Small intestine (tissue), 7 donors: Measurements from ENCODE around the gene GYPA. TPM values are rescaled to one million over a fixed set of nuclear protein-coding genes. Genes with fewer than 3 reads are reported as not detected.
A peak's percentile ranks its signal among the peaks of the same experiment; 100 is the strongest.
"Not testable (repeated sequence)": the region's sequence is repeated elsewhere in the genome, so short reads cannot be mapped to it uniquely, and the experiment has no call there.

ENCODE experiments used
- DNase-seq, 2 donors: peaks; one replicate each; pipeline versions ENCODE4 v3.0.0 to v3.0.0-alpha.2; 2013
- FAIRE-seq: peaks from 2 replicates; lab custom pipeline; 2012; peaks lifted over from hg19 to GRCh38; lab: Jason Lieb, UNC
- H3K27ac ChIP-seq, 3 donors: one replicate each; pipeline ENCODE4 v1.5.1; 2013; ENCODE audit warnings: low read length in 2 of 3, mild to moderate bottlenecking in 2 of 3, control low read depth in 1 of 3, inconsistent platforms in 1 of 3, low read depth in 1 of 3, moderate library complexity in 1 of 3
- H3K27me3 ChIP-seq, 3 donors: one replicate each; pipeline ENCODE4 v1.6.1; 2013; ENCODE audit warnings: low read length in 3 of 3, inconsistent platforms in 1 of 3; ENCODE audit not compliant: control insufficient read depth in 3 of 3, insufficient read depth in 3 of 3
- H3K36me3 ChIP-seq, 3 donors: one replicate each; pipeline ENCODE4 v1.6.1; 2013; ENCODE audit warnings: low read length in 3 of 3, inconsistent platforms in 1 of 3, low read depth in 1 of 3, mild to moderate bottlenecking in 1 of 3, moderate library complexity in 1 of 3; ENCODE audit not compliant: control insufficient read depth in 3 of 3, insufficient read depth in 2 of 3
- H3K4me1 ChIP-seq, 3 donors: one replicate each; pipeline ENCODE4 v1.6.1; 2013; ENCODE audit warnings: low read length in 2 of 3, inconsistent platforms in 1 of 3, low read depth in 1 of 3, mild to moderate bottlenecking in 1 of 3, moderate library complexity in 1 of 3; ENCODE audit not compliant: control insufficient read depth in 3 of 3, insufficient read depth in 2 of 3
- H3K4me3 ChIP-seq, 3 donors: one replicate each; pipeline ENCODE4 v1.5.1; 2013; ENCODE audit warnings: low read length in 3 of 3, control low read depth in 1 of 3, inconsistent platforms in 1 of 3, low read depth in 1 of 3, mild to moderate bottlenecking in 1 of 3, moderate library complexity in 1 of 3
- H3K9me3 ChIP-seq, 2 donors: one replicate each; pipeline ENCODE4 v1.6.1; 2013; ENCODE audit warnings: low read depth in 1 of 2, low read length in 1 of 2; ENCODE audit not compliant: control insufficient read depth in 2 of 2, insufficient read depth in 1 of 2
- WGBS, 3 donors: extraction: QIAGEN DNeasy Blood & Tissue Kit; methylation state at CpG; one replicate each; pipeline ENCODE4 v1.1.7; 2013; 5-methylcytosine and 5-hydroxymethylcytosine counted together
- polyA plus RNA-seq, 4 donors: library from polyadenylated mRNA; stranded (reverse) in 3 of 4; unstranded in 1 of 4; fragments of 200-250 nt in 3 of 4; fragments of 120-200 nt in 1 of 4; gene quantifications; one replicate each; pipeline versions ENCODE4 v1.2.1 to v1.2.3, GENCODE V29; 2013
- donor health status: healthy with polysubstance abuse.
- donor health status: control.
- donor health status: control.
- donor health status: Bipolar disorder and iron deficiency.
- donor health status: healthy.

Gene GYPA
- polyA plus RNA-seq, 4 donors, result 0.40 TPM; not detected in 3

- H3K27me3 ChIP-seq, H3K4me1 ChIP-seq, FAIRE-seq, H3K36me3 ChIP-seq, DNase-seq, H3K4me3 ChIP-seq, H3K27ac ChIP-seq, H3K9me3 ChIP-seq: not testable (repeated sequence)
- 75 to 84% (median 78%) methylated on average over 2 of the region's 2 CpGs for WGBS, 3 donors
Observed at GRCh38 chr4:144139547-144139946, 971 bp downstream of the GYPA start.

- FAIRE-seq, result not testable (repeated sequence)
Observed at GRCh38 chr4:144138239-144138638, 2.3 kb downstream of the GYPA start.

DNA sequence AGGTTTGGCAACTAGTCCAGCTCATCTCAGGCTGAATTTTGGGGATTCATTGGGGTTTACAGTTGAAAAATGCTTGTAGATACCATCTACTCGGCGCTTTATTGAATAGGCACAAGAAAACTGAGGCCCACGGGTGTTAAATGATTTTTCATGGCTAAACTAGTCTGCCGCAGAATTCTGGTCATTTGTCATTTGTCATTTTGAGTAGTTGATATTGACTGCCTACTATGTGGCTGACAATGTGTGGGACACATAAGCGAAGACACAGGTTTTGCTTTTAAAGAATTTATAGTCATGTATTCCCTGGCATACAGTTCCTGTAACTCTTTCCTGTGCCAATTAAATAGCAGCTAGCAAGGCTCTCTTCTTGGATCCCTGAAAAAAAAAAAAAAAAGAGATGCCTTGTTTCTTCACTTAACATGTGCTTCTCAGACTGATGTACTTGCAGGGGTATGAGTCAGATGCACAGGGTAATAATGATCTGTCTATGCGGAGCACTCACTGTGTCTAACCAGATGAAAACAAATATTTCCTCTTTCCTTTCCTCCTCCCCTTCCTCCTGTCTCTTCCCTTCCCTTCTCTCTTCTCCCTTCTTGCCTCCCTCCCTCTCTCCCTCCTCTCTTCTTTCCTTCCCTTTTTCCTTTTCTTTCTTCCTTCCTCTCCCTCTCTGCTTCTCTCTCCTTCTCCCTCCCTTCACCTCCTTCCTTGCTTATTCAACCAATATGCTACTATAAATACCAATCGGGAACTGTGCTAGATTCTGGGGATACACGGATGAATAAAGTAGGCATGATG is 3.2 kb downstream of the GYPA start:
- H3K36me3 ChIP-seq, H3K9me3 ChIP-seq, H3K27me3 ChIP-seq, DNase-seq, FAIRE-seq, H3K4me3 ChIP-seq, H3K4me1 ChIP-seq, H3K27ac ChIP-seq: not testable (repeated sequence)
- WGBS, 3 donors, result 80 to 86% (median 83%) methylated on average over 8 of the region's 8 CpGs

More at GRCh38 chr4:144138239-144138638, 2.3 kb downstream of the GYPA start:
- H3K4me1 ChIP-seq, H3K9me3 ChIP-seq, DNase-seq, H3K4me3 ChIP-seq, H3K27me3 ChIP-seq, H3K36me3 ChIP-seq, H3K27ac ChIP-seq: not testable (repeated sequence)
- WGBS, 3 donors, result 84 to 92% (median 92%) methylated on average over 4 of the region's 4 CpGs

DNA sequence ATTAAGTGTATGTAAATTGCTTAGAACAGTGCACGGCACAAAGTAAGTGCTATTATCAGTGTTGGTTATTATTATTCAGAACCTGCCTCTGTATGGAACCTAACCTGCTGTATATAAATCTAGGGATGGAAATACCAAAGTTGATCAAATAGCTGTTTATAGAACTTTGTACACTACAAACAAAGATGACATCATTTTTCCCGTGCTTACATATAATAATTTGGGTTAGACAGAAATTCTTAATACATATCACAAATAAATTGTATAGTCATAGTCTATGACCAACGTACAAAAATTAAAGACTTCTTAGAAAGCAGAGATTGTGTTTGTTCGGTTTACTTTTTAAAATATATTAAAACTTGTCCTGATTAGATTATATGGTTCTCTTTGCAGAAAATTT is 4.3 kb downstream of the GYPA start:
- FAIRE-seq, result peak; percentile 39
- H3K4me3 ChIP-seq, H3K36me3 ChIP-seq, H3K4me1 ChIP-seq, H3K9me3 ChIP-seq, H3K27ac ChIP-seq, H3K27me3 ChIP-seq, DNase-seq: not testable (repeated sequence)
- 79 to 85% (median 79%) methylated on average over 4 of the region's 4 CpGs for WGBS, 3 donors

GRCh38 chr4:144130167-144130566 is 10.4 kb downstream of the GYPA start:
- 69 to 93% (median 81%) methylated on average over 1 of the region's 1 CpG for WGBS, 3 donors

DNA sequence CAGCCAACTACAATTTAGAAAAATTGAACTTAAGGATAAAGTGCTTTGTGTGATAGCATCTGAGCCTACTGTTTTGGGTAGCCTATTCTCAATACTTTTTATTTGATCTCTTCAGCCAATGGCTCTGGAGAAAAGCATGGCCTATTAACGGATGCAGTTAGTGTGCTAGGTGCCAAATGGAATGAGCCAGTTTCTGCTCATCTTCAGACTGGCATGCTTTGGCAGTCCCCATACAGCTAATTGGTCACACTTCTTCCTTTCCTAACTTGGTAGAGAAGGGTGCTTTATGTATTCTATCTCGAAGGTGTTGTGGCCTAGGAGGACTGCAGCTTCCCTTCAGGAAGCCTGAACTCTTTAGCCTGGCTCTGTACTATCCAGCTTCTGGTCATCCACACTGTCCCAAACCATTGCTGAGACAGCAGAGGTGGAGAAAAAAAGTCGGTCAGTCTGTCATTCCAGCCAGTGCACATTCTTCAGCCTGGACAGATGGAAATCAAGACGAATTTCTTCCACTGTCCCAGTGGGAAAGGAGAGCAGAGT is 11.1 kb downstream of the GYPA start:
- H3K27me3 ChIP-seq, H3K27ac ChIP-seq, FAIRE-seq, DNase-seq, H3K9me3 ChIP-seq, H3K4me3 ChIP-seq, H3K36me3 ChIP-seq, H3K4me1 ChIP-seq: not testable (repeated sequence)
- WGBS, 3 donors, result 64 to 79% (median 75%) methylated on average over 4 of the region's 4 CpGs

More at GRCh38 chr4:144130167-144130566, 10.4 kb downstream of the GYPA start:
- not testable (repeated sequence) for DNase-seq, FAIRE-seq, H3K9me3 ChIP-seq, H3K36me3 ChIP-seq, H3K27me3 ChIP-seq, H3K4me3 ChIP-seq, H3K27ac ChIP-seq, H3K4me1 ChIP-seq

DNA sequence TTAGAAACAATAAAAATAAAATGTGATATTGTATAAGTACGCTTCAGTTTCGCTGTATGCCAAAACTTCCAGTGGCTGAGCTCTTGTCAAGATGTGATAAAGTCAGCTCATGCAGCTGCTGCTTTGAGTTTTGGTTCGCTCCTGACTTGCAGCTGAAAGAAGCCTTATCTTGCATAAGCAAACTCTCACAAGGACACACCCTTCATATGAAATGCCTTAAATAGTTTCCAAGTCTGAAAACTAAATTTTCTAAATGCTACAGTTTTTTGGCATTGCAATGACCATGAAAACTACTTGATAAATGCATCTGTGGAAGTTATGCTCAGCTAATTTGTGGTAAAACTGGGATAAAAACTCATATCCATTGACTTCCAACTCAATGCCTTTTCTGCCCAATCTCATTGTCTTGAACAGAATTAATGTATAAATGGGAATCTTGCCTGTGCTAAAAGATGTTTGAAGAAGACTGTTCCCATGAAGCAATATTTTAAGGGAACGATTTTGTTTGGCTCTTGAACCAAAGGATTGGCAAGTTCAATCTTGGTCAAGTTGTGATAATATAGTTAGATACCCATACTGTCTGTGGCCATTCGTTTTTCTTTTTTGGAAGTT is 11.7 kb downstream of the GYPA start:
- not testable (repeated sequence) for H3K9me3 ChIP-seq, H3K4me3 ChIP-seq, DNase-seq, FAIRE-seq, H3K4me1 ChIP-seq, H3K27ac ChIP-seq, H3K27me3 ChIP-seq, H3K36me3 ChIP-seq
- 50 to 61% (median 54%) methylated on average over 5 of the region's 5 CpGs for WGBS, 3 donors

DNA sequence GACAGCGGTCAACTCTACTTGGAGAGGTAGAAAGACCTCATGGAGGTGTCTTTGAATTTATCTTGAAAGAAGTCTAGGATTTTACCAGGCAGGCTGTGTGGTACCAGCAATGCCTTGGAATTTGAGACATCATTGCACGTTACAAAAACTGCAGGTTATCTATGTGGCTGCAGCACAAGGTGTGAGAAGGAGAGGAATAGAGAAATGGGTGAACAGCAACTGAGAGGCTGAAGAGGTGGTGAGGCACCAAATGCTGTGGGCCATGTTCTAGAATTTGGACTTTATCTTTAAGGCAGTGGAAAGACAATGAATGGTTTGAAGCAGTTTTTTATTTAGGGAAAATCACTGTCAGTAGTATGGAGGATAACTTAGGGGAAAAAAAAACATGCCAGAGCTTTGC is 15.4 kb downstream of the GYPA start:
- H3K27me3 ChIP-seq, DNase-seq, H3K27ac ChIP-seq, H3K9me3 ChIP-seq, FAIRE-seq, H3K4me1 ChIP-seq, H3K36me3 ChIP-seq, H3K4me3 ChIP-seq: not testable (repeated sequence)
- WGBS, 3 donors, result 48 to 59% (median 52%) methylated on average over 1 of the region's 2 CpGs
